Keratinocyte (primary cell): ENCODE data around the gene SEC22A. TPM values are rescaled to one million over a fixed set of nuclear protein-coding genes. Genes with fewer than 3 reads are reported as not detected.

Experiments
- DNase-seq: peaks from one replicate; pipeline ENCODE4 v3.0.0-alpha.2; 2011; ENCODE audit warnings: low read depth, missing footprints, low spot score
- FAIRE-seq: peaks from 2 replicates; lab custom pipeline; 2011; peaks lifted over from hg19 to GRCh38; lab: Jason Lieb, UNC
- H2AFZ ChIP-seq: 2 replicates; pipeline ENCODE4 v1.6.0; 2012; ENCODE audit warnings: low read length, control low read depth, inconsistent platforms; ENCODE audit not compliant: control insufficient read depth
- H3K27ac ChIP-seq: 2 replicates; pipeline ENCODE4 v1.5.1; 2011; ENCODE audit warnings: low read length; ENCODE audit not compliant: control insufficient read depth, insufficient read depth
- H3K27me3 ChIP-seq: 3 replicates; pipeline ENCODE4 v1.6.0; 2011; ENCODE audit warnings: low read length; ENCODE audit not compliant: control insufficient read depth, insufficient read depth; ENCODE audit errors: extremely low read depth
- H3K36me3 ChIP-seq, 2 experiments: 2 replicates in 1 of 2; 3 replicates in 1 of 2; pipeline ENCODE4 v1.5.1; 2011; ENCODE audit warnings: low read length in 2 of 2, mild to moderate bottlenecking in 1 of 2; ENCODE audit not compliant: control insufficient read depth in 2 of 2, insufficient read depth in 2 of 2; ENCODE audit errors: extremely low read depth in 1 of 2
- H3K4me1 ChIP-seq: 3 replicates; pipeline ENCODE4 v1.5.1; 2011; ENCODE audit warnings: low read length; ENCODE audit not compliant: control insufficient read depth, insufficient read depth; ENCODE audit errors: extremely low read depth
- H3K4me2 ChIP-seq: 3 replicates; pipeline ENCODE4 v1.6.0; 2011; ENCODE audit warnings: low read depth, low read length; ENCODE audit not compliant: control insufficient read depth, insufficient read depth; ENCODE audit errors: extremely low read depth
- H3K4me3 ChIP-seq, 3 experiments: fragments of 200-600 bp in 1 of 3; sonication (generic) in 1 of 3; 2 replicates in 2 of 3; 3 replicates in 1 of 3; pipeline ENCODE4 v1.5.1; 2011 to 2016; ENCODE audit warnings: low read length in 3 of 3, mild to moderate bottlenecking in 3 of 3, control low read depth in 2 of 3, inconsistent platforms in 1 of 3, low read depth in 1 of 3, mixed read lengths in 1 of 3, mixed run types in 1 of 3, moderate library complexity in 1 of 3; ENCODE audit not compliant: control insufficient read depth in 2 of 3, insufficient read depth in 2 of 3; ENCODE audit errors: extremely low read depth in 1 of 3
- H3K79me2 ChIP-seq: 2 replicates; pipeline ENCODE4 v1.6.0; 2012; ENCODE audit warnings: low read length; ENCODE audit not compliant: control insufficient read depth, insufficient read depth
- H3K9ac ChIP-seq: 3 replicates; pipeline ENCODE4 v1.6.0; 2011; ENCODE audit warnings: low read length; ENCODE audit not compliant: control insufficient read depth, insufficient read depth; ENCODE audit errors: extremely low read depth
- H3K9me1 ChIP-seq: 3 replicates; pipeline ENCODE4 v1.6.0; 2011; ENCODE audit warnings: low read length; ENCODE audit not compliant: control insufficient read depth, insufficient read depth; ENCODE audit errors: extremely low read depth
- H3K9me3 ChIP-seq: 2 replicates; pipeline ENCODE4 v1.5.1; 2012; ENCODE audit warnings: low read depth, low read length; ENCODE audit not compliant: control insufficient read depth
- H4K20me1 ChIP-seq: 3 replicates; pipeline ENCODE4 v1.6.0; 2011; ENCODE audit warnings: low read length; ENCODE audit not compliant: control insufficient read depth, insufficient read depth; ENCODE audit errors: extremely low read depth
- CTCF ChIP-seq, 3 experiments: IDR thresholded peaks in 1 of 3; conservative IDR thresholded peaks in 1 of 3; optimal IDR thresholded peaks in 1 of 3; 2 replicates in 2 of 3; 3 replicates in 1 of 3; pipeline versions ENCODE3 to v1.5.1; 2011; ENCODE audit warnings: low read length in 3 of 3, mild to moderate bottlenecking in 3 of 3, moderate library complexity in 2 of 3, control low read depth in 1 of 3, inconsistent platforms in 1 of 3; ENCODE audit not compliant: insufficient read depth in 2 of 3; ENCODE audit errors: extremely low read depth in 1 of 3
- EZH2 ChIP-seq: IDR thresholded peaks from one replicate; pipeline ENCODE4 v1.6.1; 2012; ENCODE audit warnings: inconsistent platforms, mild to moderate bottlenecking, low read length, moderate library complexity
- dilution Hi-C: fragments of 300-500 bp; cut with MboI; formaldehyde crosslinking; loops from one replicate; pipeline ENCODE4 v1.7.0; 2020; ENCODE audit warnings: low sequenced_read_pairs; ENCODE audit not compliant: extremely low pct_ligation_motif_present
- polyA plus RNA-seq, 5 experiments: library from polyadenylated mRNA; depleted of rRNA in 3 of 5; stranded (reverse) in 3 of 5; stranded (forward) in 1 of 5; unstranded in 1 of 5; fragments of >200 nt; gene quantifications; 1 replicate in 1 of 5; 2 replicates in 3 of 5; 3 replicates in 1 of 5; pipeline versions ENCODE4 v1.2.1 to v1.2.3, GENCODE V29; 2011 to 2012; ENCODE audit warnings: missing spikeins in 2 of 5, low read depth in 1 of 5, low replicate concordance in 1 of 5

SEC22A gene
- polyA plus RNA-seq, 1 donor (not counting 4 experiments of a cell fraction or from before 2014, with no cell fraction given), result 32.9 TPM

GRCh38 chr3:123286308-123287023, 84.7 kb downstream of the SEC22A start:
- TF ChIP-seq EZH2 (no peak), CTCF (optimal IDR thresholded peaks at IDR 0.05 in 1 of 3, IDR thresholded peaks at IDR 0.05 in 1 of 3, conservative IDR thresholded peaks at IDR 0.05 in 1 of 3; ENCODE audit: extremely low read depth in 1 of 3, insufficient read depth in 2 of 3, low read length in 3 of 3) (peak; percentile 84 to 94 (median 86))
- peak; percentile 67 for FAIRE-seq
- H3K9me3 ChIP-seq, result no peaks in the 10 kb centered on the region
- no peaks in the 10 kb centered on the region for H3K4me1 ChIP-seq
- DNase-seq, result no peak
- H3K4me3 ChIP-seq, result no peak overlapping the region
- H3K27ac ChIP-seq, result no peak overlapping the region
- dilution Hi-C loops, result no loop called here
- peaks cover 2% of the 10 kb centered on the region for H4K20me1 ChIP-seq
- H3K4me2 ChIP-seq, result no peak overlapping the region
- peaks cover 7% of the 10 kb centered on the region for H3K27me3 ChIP-seq
- H3K9ac ChIP-seq, result no peak overlapping the region
- H2AFZ ChIP-seq, result no peak overlapping the region
- no peaks in the 10 kb centered on the region for H3K9me1 ChIP-seq
- no peaks in the 10 kb centered on the region for H3K79me2 ChIP-seq
- no peaks in the 10 kb centered on the region for H3K36me3 ChIP-seq

DNA sequence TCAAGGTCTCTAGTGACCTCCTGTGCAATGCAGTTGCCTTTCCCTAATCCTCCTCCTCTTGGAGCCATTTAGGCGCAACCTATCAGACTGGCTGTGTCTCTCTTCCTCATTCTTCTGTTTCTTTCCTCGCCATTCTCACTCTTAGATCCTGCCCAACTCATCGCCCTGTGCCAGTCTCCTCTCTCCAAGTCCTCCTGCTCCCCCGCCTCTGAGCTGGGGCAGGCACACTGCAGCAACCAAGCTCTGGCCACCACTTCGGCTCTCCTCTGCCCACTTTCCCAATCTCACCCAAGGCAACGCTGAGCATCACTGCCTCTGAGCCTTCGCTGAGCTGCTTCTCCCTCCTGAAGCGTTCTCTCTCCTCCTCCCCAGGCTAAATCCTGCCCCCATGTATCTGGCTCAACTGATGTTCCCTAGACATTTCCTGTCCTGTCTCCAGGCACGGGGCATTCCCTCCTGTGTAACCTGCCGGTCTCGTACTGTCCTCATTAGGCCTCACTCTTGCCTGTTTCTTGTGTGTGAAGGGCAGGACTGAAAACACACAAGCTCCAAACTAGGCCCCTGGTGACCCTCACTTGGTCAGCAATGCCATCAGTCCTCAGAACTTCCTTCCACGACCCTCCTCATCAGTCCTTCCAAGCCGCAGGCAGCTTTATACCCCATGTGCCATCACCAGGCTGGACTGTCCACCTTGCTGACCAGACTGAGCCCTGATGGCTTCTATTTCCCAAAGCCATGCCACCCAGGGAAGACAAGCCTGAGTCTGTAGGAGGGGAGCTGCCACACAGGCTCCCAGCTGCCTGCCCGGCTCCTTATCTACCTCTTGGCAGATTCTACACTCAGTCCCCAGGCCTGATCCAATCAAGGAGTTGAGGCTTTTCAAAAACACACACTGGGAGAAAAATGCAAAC, 85.6 kb downstream of the SEC22A start:
- dilution Hi-C loops, result no loop called here
- Histone ChIP-seq H3K27ac (no peak overlapping the region), H3K27me3 (peaks cover 7% of the 10 kb centered on the region), H3K36me3 (no peaks in the 10 kb centered on the region), H3K4me1 (no peaks in the 10 kb centered on the region), H3K4me3 (no peak overlapping the region), H3K4me2 (no peak overlapping the region), H3K9me3 (no peaks in the 10 kb centered on the region), H2AFZ (no peak overlapping the region), H3K9me1 (no peaks in the 10 kb centered on the region), H3K9ac (no peak overlapping the region), H4K20me1 (peaks cover 2% of the 10 kb centered on the region), H3K79me2 (no peaks in the 10 kb centered on the region)
- no peak for TF ChIP-seq EZH2
- TF ChIP-seq CTCF (optimal IDR thresholded peaks at IDR 0.05 in 1 of 3, IDR thresholded peaks at IDR 0.05 in 1 of 3, conservative IDR thresholded peaks at IDR 0.05 in 1 of 3; ENCODE audit: extremely low read depth in 1 of 3, insufficient read depth in 2 of 3, low read length in 3 of 3), result no peak
- DNase-seq, result no peak
- no peak for FAIRE-seq
